ENCODE measurements around the gene MFSD11. TPM values are rescaled to one million over a fixed set of nuclear protein-coding genes. Genes with fewer than 3 reads are reported as not detected.
"Not testable (repeated sequence)": the region's sequence is repeated elsewhere in the genome, so short reads cannot be mapped to it uniquely, and the experiment has no call there.

MFSD11 gene
- total and polyA plus RNA-seq, 2 of the 4 experiments (the other 2 are of a cell fraction) = 12.3 to 16.1 TPM

DNA sequence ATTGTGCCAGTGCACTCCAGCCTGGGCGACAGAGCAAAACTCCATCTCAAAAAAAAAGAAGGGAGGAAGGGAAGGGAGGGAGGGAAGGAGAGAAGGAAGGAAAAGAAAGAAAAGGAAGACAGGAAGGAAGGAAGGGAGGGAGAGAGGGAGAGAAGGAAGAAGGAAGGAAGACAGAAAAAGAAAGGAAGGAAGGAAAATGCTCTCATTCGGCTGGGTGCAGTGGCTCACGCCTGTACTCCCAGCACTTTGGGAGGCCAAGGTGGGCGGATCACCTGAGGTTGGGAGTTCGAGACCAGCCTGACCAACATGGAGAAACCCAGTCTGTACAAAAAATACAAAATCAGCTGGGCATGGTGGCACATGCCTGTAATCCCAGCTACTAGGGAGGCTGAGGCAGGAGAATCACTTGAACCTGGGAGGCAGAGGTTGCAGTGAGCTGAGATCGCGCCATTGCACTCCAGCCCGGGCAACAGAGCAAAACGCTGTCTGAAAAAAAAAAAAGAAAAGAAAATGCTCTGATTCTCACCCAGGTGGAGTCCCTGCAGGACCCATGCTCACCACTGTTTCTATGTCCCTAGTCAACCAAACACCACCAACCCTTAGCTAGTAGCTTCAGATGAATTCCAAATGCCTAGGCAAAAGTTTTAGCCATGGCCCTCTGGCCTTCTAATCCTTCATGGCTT lies 78.1 kb downstream of the MFSD11 start:
- ATAC-seq (ENCODE audit: low read depth) = 0 out of 2 replicates have a peak, but pooled peaks have one; percentile 11
- in situ Hi-C loops (cut with MboI; ENCODE audit: low sequenced_read_pairs); dilution Hi-C loops (cut with HindIII; ENCODE audit: low sequenced_read_pairs, unreplicated experiment); H2BK15ac ChIP-seq (ENCODE audit: low read depth, low read length); H3K4me3 ChIP-seq (ENCODE audit: insufficient read depth, low read depth, low read length); H4K8ac ChIP-seq (ENCODE audit: low read depth in 2 of 2, low read length in 2 of 2); H2BK20ac ChIP-seq (ENCODE audit: low read depth, low read length); DNase-seq; H3K9me3 ChIP-seq (ENCODE audit: control insufficient read depth, insufficient read depth, low read length); H3K56ac ChIP-seq (ENCODE audit: extremely low read depth, insufficient read depth, low read length); H3K18ac ChIP-seq (ENCODE audit: low read depth, low read length); H3K79me1 ChIP-seq (ENCODE audit: low read depth in 1 of 2, low read length in 2 of 2); H3K4me2 ChIP-seq (ENCODE audit: low read depth, low read length); H3K9me1 ChIP-seq (ENCODE audit: insufficient read depth, low read length); H3K23ac ChIP-seq (ENCODE audit: low read depth, low read length); H3K27ac ChIP-seq (ENCODE audit: insufficient read depth, low read length); H4K91ac ChIP-seq (ENCODE audit: insufficient read depth, low read depth, low read length); H2BK120ac ChIP-seq (ENCODE audit: low read depth, low read length); H2AFZ ChIP-seq (replicated peaks; ENCODE audit: low read length, poor library complexity); H3K4ac ChIP-seq (ENCODE audit: low read depth, low read length); H3K4me1 ChIP-seq (ENCODE audit: control insufficient read depth, insufficient read depth, low read length); H3K14ac ChIP-seq (replicated peaks; ENCODE audit: low read depth, low read length); H2AK5ac ChIP-seq (ENCODE audit: low read depth, low read length); H4K5ac ChIP-seq (ENCODE audit: low read depth, low read length); H2AK9ac ChIP-seq (replicated peaks; ENCODE audit: low read depth, low read length, poor library complexity); POLR2A ChIA-PET (ENCODE audit: unreplicated experiment); H3K9ac ChIP-seq (ENCODE audit: low read depth, low read length); H3K36me3 ChIP-seq (ENCODE audit: control insufficient read depth, insufficient read depth, low read length); BruUV-seq (replicated peaks); H2BK5ac ChIP-seq (ENCODE audit: low read depth, low read length, poor library complexity, severe bottlenecking); H4K20me1 ChIP-seq (ENCODE audit: insufficient read depth, low read length): not testable (repeated sequence)
- WGBS, 2 experiments (ENCODE audit: extremely low coverage in 2 of 2, insufficient read length in 1 of 2) = 90% methylated on average over 2 of the region's 9 CpGs; no CpG with 5 or more reads in 1 of the 2 experiments
- intact Hi-C loops (cut with micrococcal nuclease) = loop anchor here (1.0 kb wide), 1 partner anchor 250 kb away; no protein-coding TSS in a partner anchor
- H3K27me3 ChIP-seq (ENCODE audit: control insufficient read depth, insufficient read depth, low read length) = peaks cover 28% of the 10 kb centered on the region
- CTCF ChIA-PET = interaction anchor here (0.6 to 1.5 kb wide), 2 partner anchors 12 to 52 kb away, joined by 4 read pairs; partner anchors contain the start of gene MGAT5B

All from IMR-90 (cell line).